Hepatic stellate cell (primary cell): ENCODE results near the gene KRTAP4-2.
"Not testable (repeated sequence)": the region's sequence is repeated elsewhere in the genome, so short reads cannot be mapped to it uniquely, and the experiment has no call there.

Experiments
- DNase-seq: peaks from one replicate; pipeline ENCODE4 v3.0.0; 2011; ENCODE audit warnings: low spot score

Gene KRTAP4-2

DNA sequence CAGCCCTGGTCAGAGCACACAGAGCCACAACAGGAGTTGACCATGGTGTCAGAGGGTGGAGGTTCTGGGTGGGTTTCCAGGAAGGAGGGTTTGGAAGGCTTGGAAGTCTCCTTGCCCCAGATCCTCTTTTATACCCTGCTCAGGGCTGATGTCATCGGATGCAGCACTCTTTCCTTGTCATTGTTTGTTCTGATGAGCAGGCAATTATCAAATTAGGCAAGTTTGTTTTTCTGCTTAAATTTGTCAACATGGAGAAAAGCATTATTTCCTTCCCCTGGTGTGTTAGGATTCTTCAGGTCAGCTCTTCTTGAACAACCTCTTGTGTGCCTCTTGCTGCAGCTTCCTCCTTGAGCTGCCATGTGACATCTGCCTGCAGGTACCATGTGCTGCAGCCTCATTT, 17.4 kb downstream of the KRTAP4-2 start, which contains the start of gene KRTAP4-4:
TSS of gene KRTAP4-4 (minus strand) at position 101 of the 400 bp plus-strand sequence. CDS start at position 44, 57 bp downstream.
- DNase-seq, result no peak

DNA sequence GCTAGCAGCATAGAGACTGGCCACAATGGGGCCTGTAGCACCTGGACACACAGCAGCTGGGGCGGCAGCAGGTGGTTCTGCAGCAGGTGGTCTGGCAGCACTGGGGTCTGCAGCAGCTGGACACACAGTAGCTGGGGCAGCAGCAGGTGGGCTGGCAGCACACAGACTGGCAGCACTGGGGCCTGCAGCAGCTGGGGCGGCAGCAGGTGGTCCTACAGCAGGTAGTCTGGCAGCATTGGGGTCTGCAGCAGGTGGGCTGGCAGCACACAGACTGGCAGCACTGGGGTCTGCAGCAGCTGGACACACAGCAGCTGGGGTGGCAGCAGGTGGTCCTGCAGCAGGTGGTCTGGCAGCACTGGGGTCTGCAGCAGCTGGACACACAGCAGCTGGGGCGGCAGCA, 17.8 kb downstream of the KRTAP4-2 start:
- DNase-seq, result not testable (repeated sequence)

DNA sequence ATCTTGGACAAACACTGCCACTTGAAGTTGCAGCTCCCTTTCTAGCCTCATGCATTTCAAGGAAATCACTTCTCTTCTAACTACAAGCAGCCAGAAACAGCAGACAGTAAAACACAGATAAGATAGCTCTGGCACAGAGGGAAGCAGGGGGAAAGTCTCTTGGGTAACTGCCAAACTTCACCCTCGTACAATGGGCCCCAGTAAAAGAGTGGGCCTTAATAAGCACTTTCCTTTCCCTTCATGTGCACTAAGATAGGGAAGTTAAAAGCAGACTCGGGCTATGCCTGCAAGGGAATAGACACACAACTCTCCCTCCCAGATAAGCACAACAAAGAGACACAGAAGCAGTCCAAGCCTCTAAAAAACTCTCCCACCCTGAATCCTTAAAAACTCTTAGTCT, 24.2 kb downstream of the KRTAP4-2 start:
- no peak for DNase-seq

DNA sequence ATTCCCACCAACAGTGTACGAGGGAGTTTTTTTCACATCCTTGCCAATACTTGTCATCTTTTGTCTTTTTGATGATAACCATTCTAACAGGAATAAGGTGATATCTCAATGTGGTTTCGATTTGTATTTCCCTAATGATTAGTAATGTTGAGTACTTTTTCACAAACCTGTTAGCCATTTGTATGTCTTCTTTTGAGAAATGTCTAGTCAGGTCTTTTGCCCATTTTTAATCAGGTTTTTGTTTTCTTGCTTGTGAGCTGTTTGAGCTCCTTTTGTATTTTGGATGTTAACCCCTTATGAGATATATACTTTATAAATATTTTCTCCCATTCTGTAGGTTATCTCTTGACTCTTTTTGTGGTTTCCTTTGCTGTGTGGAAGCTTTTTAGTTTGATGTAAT, 26.5 kb downstream of the KRTAP4-2 start:
- DNase-seq, result no peak

DNA sequence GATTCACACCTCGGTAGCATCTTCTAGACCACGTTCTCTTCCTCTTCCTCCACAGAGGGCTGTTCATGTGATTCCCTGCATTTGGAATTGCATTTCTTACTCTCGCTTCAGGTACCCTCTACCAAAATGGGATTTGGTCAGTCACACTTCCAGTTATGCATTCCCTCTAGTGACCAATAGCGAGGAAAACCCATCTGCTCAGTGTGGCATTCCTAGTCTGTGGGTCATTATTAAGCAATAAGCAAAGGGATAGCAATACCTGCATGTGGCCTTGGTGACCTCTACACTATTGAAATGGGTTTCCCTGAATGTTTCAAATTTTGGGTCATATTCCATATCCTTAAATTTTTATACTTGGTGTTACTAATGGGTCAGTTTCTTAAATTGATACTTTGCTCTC, 28.0 kb downstream of the KRTAP4-2 start:
- DNase-seq, result no peak

DNA sequence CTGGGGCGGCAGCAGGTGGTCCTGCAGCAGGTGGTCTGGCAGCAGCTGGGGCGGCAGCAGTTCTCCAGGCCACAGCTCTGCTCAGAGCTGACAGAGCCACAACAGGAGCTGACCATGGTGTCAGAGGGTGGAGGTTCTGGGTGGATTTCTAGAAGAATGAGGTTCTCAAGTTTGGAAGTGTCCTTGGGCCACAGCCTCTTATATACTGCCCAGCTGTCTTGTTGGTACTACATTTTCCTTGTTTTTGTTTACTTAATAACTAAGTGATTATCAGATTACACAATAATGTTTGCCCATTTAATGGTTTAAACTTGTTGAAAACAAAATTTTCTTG, 28.4 kb downstream of the KRTAP4-2 start, which contains the start of gene KRTAP4-5:
TSS of gene KRTAP4-5 (minus strand) at position 174 of the 334 bp plus-strand sequence. CDS start at position 116, 58 bp downstream.
- no peak for DNase-seq

DNA sequence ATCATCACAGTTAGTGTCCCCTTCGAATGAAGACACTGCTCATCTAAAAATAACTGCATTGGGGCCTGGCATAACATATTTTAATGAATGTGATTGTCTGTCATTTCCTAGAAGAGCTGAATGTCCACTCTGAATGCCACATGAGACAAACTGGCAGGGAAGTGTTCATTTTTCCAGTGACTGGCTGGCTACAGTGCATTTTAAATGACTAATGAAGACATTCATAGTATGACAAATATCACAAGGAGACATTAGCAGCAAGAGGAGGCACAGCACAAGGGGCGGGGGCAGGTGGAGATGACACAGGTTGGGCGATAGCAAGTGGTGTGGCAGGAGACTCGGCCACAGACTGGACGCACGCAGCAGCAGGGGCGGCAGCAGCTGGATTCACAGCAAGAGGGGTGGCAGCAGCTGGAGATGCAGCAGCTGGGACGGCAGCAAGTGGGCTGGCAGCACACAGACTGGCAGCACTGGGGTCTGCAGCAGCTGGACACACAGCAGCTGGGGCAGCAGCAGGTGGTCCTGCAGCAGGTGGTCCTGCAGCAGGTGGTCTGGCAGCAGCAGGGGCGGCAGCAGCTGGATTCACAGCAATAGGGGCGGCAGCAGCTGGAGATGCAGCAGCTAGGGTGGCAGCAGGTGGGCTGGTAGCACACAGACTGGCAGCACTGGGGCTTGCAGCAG, 28.9 kb downstream of the KRTAP4-2 start:
- not testable (repeated sequence) for DNase-seq

DNA sequence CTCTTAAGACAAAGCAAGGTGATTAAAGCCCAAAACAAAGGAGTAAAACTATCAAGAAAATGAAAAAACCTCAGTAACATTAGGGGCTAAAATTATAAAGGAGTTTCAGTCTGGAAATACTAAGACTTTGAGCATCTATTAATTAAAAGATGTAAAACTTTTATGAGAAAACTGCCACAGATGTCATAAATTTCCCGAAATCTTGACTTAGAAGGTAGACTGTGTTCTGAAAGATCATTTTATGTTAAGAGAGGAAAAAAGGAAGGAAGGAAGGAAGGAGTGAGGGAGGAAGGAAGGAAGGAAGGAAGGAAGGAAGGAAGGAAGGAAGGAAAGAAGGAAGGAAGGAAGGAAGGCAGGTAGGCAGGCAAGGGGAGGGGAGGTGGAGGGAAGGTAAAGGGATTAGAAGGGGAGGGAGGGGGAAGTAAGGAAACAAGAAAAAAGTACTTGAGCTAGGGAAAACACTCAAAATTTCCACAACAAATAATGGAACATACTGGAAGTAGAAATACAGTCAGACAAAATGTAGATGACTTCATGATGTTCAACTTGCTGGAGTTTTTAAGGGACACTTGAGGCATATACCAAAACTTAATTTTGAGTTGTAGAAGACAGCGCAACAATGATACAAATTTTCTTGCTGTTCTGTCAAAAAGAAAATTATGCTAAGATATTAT, 30.4 kb downstream of the KRTAP4-2 start:
- no peak for DNase-seq

DNA sequence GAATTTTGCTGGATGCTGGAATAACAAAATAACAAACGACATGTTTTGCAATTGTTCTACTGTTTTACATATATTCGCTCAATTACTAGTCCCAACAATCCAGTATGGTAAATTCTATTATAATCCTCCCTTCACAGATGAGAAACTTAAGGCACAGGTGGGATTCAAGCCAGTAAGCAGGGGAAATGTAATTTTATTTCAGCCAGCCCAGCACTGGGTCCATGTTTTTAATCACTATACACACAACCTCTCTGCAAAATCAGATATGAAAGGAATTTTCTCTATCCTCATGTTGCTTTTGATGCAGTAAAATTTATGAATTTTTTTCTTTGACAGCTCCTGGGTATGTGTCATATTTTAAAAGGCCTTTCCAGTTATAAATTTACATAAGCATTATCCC, 32.8 kb downstream of the KRTAP4-2 start:
- no peak for DNase-seq

DNA sequence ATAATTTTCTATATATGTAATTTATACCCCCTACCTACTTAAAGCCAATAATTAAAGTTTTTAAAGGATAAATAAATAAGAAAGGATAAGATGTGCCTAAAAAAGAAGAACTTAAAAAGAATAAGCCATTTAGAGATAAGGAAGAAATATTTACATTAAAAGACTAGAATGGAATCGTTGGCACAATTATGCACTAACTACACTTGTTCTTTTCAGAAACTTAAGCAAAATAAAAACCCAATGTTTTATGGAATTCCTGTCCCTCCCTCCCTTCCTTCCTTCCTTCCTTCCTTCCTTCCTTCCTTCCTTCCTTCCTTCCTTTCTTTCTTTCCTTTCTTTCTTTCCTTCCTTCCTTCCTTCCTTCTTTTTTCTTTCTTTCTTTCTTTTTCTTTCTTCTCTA, 33.2 kb downstream of the KRTAP4-2 start:
- no peak for DNase-seq

DNA sequence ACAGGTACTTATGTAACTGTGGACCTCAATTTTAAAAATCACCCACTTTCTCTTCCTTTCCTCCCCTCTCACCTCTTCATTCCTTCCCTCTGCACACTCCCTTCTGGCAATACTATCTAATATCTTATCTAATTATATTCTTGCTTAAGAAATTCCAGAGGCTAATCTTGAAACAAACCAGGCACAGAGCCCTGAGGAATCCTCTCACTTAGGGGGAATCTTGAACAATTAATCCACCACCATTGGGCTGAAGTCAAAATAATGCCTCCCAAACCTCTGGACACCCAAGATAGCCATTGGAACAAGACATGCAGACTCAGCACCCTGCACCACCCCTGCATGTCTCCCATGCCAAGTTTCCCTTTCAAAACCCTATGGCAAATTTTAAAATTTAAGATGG, 36.7 kb downstream of the KRTAP4-2 start:
- DNase-seq, result no peak

DNA sequence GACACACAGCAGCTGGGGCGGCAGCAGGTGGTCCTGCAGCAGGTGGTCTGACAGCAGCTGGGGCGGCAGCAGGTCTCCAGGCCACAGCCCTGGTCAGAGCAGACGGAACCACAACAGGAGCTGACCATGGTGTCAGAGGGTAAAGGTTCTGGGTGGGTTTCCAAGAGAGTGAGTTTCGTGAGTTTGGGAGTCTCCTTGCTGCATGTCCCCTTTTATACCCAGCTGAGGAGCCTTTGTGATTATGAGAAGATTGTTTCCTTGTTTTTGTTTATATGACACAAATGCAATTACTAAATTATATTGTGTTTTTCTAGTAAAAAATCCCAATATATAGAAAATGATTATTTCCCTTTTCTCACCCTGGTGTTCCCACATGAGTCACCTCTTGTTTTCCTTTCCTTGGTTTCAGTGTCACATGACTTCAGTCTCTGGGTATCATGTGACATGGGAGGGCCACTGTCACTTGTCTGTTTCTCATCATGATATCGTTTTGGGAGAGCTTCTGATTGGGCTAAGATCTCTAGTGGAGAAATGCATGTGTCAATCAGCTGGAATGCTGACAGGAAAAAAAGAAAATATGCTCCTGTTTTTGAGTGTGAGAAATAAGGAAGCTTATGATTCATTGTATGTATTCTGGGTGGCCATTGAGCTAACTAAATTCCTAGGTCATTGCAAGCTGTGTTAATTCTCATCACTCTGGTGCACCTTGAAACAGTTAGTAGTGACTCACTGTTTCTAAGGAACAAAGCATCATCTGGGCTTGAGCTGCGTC, 37.5 kb downstream of the KRTAP4-2 start, which contains the start of gene KRTAP4-6:
TSS of gene KRTAP4-6 (minus strand) at position 185 of the 772 bp plus-strand sequence. CDS start at position 128, 57 bp downstream.
- peak; percentile 35 for DNase-seq

DNA sequence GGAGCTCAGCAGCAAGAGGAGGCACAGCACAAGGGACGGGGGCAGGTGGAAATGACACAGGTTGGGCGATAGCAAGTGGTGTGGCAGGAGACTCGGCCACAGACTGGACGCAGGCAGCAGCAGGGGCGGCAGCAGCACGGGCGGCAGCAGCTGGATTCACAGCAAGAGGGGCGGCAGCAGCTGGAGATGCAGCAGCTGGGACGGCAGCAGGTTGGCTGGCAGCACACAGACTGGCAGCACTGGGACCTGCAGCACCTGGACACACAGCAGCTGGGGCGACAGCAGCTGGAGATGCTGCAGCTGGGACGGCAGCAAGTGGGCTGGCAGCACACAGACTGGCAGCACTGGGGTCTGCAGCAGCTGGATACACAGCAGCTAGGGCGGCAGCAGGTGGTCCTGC, 38.2 kb downstream of the KRTAP4-2 start:
- not testable (repeated sequence) for DNase-seq

DNA sequence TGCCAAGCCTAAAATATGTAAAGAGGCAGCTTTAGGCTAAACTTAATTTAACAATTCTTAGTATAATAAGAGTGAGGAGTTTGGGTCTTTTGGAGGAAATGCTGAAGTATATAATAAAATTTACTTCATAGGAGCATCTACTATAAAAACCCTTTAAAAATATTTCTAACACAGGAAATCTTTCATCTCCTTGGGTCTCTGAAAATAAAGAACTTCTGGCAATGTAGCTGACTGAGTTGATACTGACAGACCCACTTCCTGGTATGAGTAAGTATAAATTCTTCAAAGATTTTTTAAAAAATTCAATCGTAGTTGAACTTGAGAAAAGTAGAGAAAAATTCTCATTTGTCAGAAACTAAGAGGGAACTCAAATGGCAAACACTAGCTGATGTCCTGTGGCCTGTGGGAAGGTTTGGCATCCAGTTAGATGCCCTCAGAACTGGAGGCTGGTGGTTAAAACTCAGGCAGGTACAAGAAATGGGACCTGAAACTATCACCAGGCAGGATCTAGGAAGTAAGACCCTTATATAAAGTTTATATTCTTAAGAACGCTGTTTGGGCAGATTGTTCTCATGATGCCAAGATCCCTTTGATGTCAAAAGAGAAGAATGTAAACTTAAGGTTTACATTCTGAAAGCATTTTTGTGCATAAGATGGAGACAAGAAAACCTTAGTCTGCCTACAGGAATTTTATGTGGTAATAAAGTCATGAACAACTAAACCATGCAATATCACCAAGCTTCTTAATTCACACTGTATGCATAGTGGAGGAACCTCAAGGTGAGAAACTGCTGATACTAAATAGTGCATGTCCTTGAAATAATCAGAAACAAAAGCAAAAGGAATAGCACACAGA, 43.9 kb downstream of the KRTAP4-2 start:
- peak; percentile 16 for DNase-seq

DNA sequence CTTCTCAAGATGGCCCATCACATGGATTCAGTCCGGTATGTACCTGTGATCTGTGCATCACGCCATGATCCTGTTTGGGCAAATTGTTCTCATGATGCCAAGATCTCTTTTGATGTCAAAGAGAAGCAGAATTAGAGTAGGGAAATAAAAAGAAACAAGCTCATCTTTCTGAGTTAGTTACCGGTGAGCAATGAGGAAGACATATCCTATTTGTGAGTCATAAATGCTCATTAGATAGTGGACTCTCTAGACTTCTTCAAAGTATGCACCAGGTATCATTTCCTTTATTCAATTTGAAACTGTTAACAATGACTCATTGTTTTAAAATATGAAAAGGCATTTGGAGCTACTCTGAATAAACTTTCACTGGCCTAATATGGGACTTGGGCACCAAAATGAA, 46.0 kb downstream of the KRTAP4-2 start:
- DNase-seq, result no peak
